ENCODE results near the gene SPTB.

SPTB gene

DNA sequence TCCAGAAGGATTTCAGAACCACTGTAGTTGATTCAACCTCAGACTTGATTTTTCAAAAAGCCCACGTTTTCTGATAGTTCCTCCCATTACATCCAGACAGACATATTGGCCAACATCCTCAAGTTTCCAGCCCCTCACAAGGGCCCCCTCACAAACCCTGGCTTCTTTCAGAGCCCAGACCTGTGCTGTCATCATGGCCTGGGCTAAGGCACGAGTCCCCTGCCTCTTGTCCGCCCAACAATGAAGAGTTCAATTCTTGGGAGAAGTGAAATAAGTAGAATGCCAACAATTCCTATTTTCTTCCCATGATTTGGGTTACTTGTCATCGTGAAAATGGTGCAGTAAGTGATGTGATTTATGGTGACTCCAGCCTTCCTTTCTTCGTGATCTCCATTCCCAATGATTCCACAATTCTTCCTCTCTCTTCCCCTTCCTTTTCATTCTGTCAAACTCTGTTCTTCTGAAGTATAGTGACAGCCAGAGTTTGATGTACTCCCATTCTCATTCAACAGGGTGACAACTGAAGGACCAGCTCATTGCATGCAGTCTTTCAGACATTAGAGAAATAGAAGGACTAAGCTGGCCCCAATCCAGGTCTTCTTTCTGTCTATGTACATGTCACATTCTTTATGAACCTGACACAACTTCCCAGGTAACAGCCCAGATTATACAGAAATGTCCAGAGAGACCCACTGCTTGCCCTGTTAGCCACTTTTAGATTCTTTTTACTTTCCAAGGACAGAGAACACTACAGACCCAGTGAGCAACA, 29.2 kb downstream of the SPTB start:
- no peak for DNase-seq (ENCODE audit: low read depth in 2 of 2)

- DNase-seq (ENCODE audit: low read depth in 2 of 2): no peak
These were observed 29.8 kb downstream of the SPTB start for GRCh38 chr14:64849940-64850339.

DNA sequence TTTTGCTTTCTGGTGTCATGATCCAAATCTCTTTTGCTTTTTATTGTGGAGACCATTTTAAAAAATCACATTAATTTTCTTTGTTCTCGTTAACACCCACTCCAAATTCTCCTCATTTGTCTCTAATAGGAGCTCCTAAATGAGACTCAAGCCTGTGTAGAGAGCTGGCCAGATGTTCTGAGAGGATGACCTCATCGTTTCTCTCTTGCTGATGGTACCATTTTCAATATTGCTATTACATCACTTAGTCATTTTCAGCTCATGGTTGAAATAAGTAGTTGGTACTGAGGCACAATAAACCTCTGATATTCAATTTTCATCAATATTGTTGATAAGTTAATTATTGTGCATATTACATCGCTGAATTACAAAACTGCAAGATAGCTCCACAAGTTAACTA, 31.5 kb downstream of the SPTB start:
- no peak for DNase-seq (ENCODE audit: low read depth in 2 of 2)

GRCh38 chr14:64846319-64846718, 33.4 kb downstream of the SPTB start:
- no peak for DNase-seq (ENCODE audit: low read depth in 2 of 2)

DNA sequence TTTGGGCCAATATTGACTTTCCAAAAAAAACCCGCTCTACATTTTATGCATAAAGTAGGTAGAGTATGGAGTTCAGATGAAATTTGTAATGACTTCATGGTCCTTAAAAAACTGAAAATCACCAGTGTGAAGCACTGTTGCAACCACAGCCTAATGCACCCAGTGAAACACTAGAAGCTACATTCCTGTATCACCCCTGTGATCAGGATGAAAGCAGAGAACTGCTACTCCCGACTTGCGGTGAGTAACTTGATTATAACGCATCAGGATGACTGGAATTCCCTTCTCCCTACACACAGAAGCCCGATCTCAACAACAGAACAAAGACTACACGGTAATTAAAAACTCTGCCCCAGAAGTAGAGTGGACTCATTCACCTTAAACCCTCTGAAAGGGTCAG, 33.8 kb downstream of the SPTB start:
- no peak for DNase-seq (ENCODE audit: low read depth in 2 of 2)

DNA sequence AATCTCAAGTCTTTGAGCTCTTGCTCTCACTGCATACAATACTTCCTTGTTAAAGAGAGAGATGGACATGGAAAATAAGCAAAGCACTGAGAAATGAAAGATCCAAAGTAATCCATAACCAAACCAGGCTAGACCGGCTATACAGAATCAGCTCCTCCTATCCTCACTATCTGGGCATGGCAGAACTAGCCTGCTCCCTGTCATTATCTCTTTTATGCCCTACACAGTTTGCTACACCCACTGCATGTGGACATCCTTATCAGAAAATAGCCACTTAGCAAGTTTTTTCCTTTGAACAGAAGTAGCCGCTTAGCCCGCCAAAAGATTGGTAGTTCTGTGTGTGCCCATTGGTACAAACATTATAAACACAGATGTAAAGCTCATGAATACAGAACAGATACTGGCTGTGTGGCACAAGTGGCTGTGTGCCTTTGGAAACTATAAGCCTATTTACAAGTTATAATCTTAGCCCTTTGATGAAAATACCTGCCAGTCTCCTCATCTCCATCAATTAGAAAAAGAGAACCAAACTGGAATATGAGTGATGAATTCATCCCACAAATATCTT, 34.7 kb downstream of the SPTB start:
- no peak for DNase-seq (ENCODE audit: low read depth in 2 of 2)

DNA sequence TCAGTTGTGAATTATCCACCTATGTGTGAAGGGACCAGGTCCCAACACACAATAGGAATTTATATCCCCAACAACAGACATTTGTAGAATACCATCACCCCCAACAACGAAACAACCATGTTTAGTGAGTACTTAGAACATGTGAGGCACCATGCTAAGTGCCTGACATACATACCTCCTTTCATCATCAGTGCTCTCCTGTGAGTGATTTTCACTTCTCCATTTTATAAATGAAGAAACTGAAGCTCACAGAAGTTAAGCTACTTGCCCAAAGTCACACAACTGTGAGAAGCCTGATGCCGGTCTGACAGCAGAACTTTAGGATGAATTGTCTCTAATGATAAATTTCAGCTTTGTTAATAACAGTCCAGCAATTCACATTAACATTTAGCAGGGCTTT, 35.4 kb downstream of the SPTB start:
- no peak for DNase-seq (ENCODE audit: low read depth in 2 of 2)

DNA sequence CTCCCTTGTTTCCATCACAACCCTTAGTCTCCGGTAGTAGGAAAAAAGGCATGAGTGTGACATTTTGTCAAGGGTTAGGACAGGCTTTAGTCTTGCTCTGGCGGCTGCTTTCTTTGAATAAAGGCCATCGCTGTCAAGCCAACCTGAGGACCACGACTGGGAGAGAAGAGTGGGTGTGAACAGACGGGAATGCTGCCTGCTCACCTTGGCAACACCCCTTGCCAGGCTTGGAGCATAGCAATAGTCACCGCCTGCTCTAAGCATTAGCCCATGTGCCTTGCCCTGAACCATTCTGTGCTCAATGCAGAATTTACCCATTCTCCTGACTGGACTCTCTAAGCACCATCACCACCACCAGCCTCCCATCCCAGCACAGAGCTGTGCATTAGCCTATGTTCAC, 36.2 kb downstream of the SPTB start:
- DNase-seq (ENCODE audit: low read depth in 2 of 2): no peak

GRCh38 chr14:64841772-64842750, 37.6 kb downstream of the SPTB start:
- DNase-seq (ENCODE audit: low read depth in 2 of 2): no peak

DNA sequence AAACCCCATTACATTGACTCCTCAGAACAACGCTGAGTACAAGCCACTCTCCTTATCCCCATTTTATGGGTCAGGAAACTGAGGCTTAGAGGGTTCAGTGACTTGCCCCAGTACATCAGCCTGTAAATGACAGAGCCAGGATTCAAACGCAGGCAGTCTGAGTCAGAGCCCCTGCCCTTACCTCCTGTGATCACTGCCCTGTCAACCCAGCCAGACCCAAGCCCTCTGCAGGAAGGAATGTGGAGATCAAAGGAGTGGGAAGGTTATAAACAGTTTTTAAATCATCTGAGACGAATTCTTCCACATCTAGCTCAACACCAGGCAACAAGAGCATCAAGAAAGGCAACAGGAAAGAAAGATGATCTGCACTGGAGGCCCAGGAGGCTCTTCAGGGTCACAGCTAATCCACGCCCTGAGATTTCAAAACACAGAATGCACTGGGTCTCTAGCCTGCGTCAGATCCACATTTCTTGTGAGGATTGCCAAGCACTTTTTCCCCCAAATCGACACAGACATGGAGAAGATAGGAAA, 38.5 kb downstream of the SPTB start:
- no peak for DNase-seq (ENCODE audit: low read depth in 2 of 2)

DNA sequence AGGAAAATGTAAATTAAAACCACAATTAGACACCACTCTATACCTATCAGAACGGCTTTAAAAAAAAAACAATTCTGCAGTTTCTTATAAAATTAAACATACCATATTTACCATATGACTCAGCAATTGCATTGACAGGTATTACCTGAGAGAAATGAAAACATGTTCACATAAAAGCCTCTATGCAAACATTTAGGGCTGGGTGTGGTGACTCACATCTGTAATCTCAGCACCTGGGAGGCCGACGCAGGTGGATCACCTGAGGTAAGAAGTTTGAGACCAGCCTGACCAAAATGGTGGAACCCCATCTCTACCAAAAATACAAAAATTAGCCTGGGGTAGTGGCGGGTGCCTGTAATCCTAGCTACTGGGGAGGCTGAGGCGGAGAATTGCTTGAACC, 41.1 kb downstream of the SPTB start:
- no peak for DNase-seq (ENCODE audit: low read depth in 2 of 2)

GRCh38 chr14:64835431-64835830, 44.3 kb downstream of the SPTB start:
- no peak for DNase-seq (ENCODE audit: low read depth in 2 of 2)

- DNase-seq (ENCODE audit: low read depth in 2 of 2): no peak
These were observed 44.7 kb downstream of the SPTB start for GRCh38 chr14:64834965-64835364.

DNA sequence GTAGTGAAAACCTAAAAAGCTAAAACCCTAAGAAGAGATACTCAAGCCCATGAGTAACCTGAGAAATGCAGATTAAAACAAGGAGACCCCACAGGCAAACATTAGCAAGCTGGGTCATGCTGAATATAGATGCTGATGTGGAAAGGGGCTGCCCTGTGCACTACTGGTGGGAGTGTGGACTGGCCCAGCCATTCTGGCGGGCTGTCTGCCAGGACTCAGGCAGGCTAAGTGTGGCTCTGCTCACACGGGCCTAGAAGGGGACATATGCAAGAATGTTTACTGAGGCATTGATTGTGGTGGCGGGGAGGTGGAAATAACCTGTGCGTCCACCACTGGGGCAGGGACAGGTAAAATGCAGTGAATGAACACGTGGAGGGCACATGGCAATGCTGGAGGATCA, 48.3 kb downstream of the SPTB start:
- no peak for DNase-seq (ENCODE audit: low read depth in 2 of 2)

- no peak for DNase-seq (ENCODE audit: low read depth in 2 of 2)
These were observed 48.7 kb downstream of the SPTB start for GRCh38 chr14:64830961-64831360.

GRCh38 chr14:64828071-64828470, 51.6 kb downstream of the SPTB start:
- DNase-seq (ENCODE audit: low read depth in 2 of 2): no peak

- no peak for DNase-seq (ENCODE audit: low read depth in 2 of 2)
These were observed 52.9 kb downstream of the SPTB start for GRCh38 chr14:64826845-64827244.

GRCh38 chr14:64826333-64826732, 53.4 kb downstream of the SPTB start:
- no peak for DNase-seq (ENCODE audit: low read depth in 2 of 2)

- no peak for DNase-seq (ENCODE audit: low read depth in 2 of 2)
These were observed 54.2 kb downstream of the SPTB start for GRCh38 chr14:64825509-64825908.

- DNase-seq (ENCODE audit: low read depth in 2 of 2): no peak
These were observed 54.7 kb downstream of the SPTB start for GRCh38 chr14:64825006-64825405.

DNA sequence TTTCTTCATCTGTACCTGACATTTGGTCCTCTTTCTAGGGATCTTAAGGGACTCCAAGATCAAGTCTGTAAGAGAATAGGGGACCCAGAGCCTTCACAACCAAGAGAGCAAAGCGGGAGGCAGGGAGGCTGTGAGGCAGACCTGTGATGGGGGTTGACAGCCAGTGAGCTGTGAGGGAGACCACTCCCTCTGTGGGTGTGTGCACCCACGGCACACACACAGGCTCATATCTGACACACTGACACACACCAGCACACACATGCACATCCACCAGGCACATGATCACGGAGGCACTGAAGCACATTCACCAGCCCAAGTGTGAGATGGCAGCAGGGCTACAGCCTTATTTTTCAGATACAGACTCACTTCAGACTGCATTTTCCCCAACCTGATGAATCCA, 55.2 kb downstream of the SPTB start:
- DNase-seq (ENCODE audit: low read depth in 2 of 2): no peak

- DNase-seq (ENCODE audit: low read depth in 2 of 2): peak; percentile 37 to 49
These were observed 56.3 kb downstream of the SPTB start for GRCh38 chr14:64823305-64823861.

Data from stimulated activated CD8-positive, alpha-beta memory T cell treated with anti-CD3 and anti-CD28 coated beads, Interleukin-15, amount 100 ng/mL, for 48 hours (primary cell).